BE2C (cell line): ENCODE measurements around the gene CFAP46.

Source experiments
- DNase-seq: peaks from one replicate; pipeline ENCODE4 v3.0.0-alpha.2; 2020
- H3K27me3 ChIP-seq: fragments of 250-450 bp; sonication (Bioruptor Pico); 2 replicates; pipeline ENCODE4 v1.5.1; 2020; ENCODE audit warnings: mild to moderate bottlenecking
- H3K36me3 ChIP-seq: fragments of 250-450 bp; sonication (Bioruptor Pico); 2 replicates; pipeline ENCODE4 v1.5.1; 2020; ENCODE audit warnings: mild to moderate bottlenecking
- H3K4me1 ChIP-seq: fragments of 250-450 bp; sonication (Bioruptor Pico); 2 replicates; pipeline ENCODE4 v1.5.1; 2020
- H3K4me3 ChIP-seq: 2 replicates; pipeline ENCODE4 v1.5.1; 2011; ENCODE audit warnings: low read depth, low read length
- H3K9me3 ChIP-seq: fragments of 250-450 bp; sonication (Bioruptor Pico); 2 replicates; pipeline ENCODE4 v1.5.1; 2020
- CTCF ChIP-seq: IDR thresholded peaks from 2 replicates; pipeline ENCODE4 v1.5.1; 2012; ENCODE audit warnings: mild to moderate bottlenecking, low read depth, low read length

CFAP46 gene

DNA sequence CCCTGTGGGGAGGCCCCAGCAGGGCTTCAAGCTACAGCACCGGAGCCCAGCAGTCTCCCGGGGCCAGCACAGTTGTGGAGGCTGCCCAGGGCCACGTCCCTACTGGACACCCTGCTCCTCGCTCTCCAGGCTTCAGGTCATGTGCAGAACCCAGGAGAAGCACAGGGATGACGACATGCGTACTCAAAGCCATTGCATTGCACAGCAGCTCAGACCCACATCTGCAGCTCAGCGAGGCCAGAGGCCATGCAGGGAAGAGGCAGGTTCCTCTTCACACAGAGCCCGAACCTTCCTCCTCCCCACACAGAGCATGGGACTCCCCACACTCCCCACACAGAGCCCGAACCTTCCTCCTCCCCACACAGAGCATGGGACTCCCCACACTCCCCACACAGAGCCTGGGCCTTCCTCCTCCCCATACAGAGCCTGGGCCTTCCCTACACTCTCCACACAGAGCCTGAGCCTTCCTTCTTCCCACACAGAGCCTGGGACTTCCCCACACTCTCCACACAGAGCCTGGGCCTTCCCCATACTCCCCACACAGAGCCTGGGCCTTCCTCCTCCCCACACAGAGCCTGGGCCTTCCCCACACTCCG is 12.3 kb downstream of the CFAP46 start:
- H3K27me3 ChIP-seq = no peaks in the 10 kb centered on the region; the same call in 1 of the 2 replicates
- DNase-seq = no peak
- TF ChIP-seq CTCF = no peak
- no peaks in the 10 kb centered on the region for H3K36me3 ChIP-seq
- no peaks in the 10 kb centered on the region for H3K4me1 ChIP-seq
- no peak overlapping the region for H3K4me3 ChIP-seq
- H3K9me3 ChIP-seq = no peaks in the 10 kb centered on the region

DNA sequence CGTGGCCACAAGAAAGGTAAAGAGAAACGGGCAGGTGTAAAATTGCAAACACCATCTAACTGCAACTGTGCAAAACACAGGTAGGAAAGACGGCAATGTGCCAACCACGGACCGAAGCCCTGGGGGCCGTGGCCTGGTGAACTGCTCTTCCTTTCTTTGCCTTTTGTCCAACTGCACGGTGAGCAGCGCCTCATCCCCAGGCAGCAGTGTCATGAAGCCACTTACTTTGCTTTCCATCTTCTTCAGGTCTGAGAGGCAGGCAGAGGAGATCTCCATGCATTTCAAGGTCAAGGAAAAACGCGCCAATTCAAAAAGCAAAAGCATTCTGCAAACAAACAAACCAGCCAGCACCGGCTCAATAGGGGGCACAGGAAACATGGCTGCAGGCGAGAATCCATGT is 12.9 kb downstream of the CFAP46 start:
- TF ChIP-seq CTCF = no peak
- no peaks in the 10 kb centered on the region for H3K9me3 ChIP-seq
- H3K4me3 ChIP-seq = no peak overlapping the region
- H3K4me1 ChIP-seq = no peaks in the 10 kb centered on the region
- no peaks in the 10 kb centered on the region for H3K27me3 ChIP-seq
- H3K36me3 ChIP-seq = no peaks in the 10 kb centered on the region
- DNase-seq = no peak

GRCh38 chr10:132928261-132928660 is 14.1 kb downstream of the CFAP46 start:
- H3K36me3 ChIP-seq = no peaks in the 10 kb centered on the region
- H3K4me1 ChIP-seq = no peaks in the 10 kb centered on the region
- H3K4me3 ChIP-seq = no peak overlapping the region
- no peaks in the 10 kb centered on the region for H3K27me3 ChIP-seq
- no peak for TF ChIP-seq CTCF
- no peaks in the 10 kb centered on the region for H3K9me3 ChIP-seq
- no peak for DNase-seq

- Histone ChIP-seq H3K9me3 (no peaks in the 10 kb centered on the region), H3K4me3 (no peak overlapping the region), H3K4me1 (no peaks in the 10 kb centered on the region), H3K36me3 (no peaks in the 10 kb centered on the region), H3K27me3 (no peaks in the 10 kb centered on the region)
- no peak for DNase-seq
- no peak for TF ChIP-seq CTCF
Measured at GRCh38 chr10:132927824-132928223, 14.5 kb downstream of the CFAP46 start.

DNA sequence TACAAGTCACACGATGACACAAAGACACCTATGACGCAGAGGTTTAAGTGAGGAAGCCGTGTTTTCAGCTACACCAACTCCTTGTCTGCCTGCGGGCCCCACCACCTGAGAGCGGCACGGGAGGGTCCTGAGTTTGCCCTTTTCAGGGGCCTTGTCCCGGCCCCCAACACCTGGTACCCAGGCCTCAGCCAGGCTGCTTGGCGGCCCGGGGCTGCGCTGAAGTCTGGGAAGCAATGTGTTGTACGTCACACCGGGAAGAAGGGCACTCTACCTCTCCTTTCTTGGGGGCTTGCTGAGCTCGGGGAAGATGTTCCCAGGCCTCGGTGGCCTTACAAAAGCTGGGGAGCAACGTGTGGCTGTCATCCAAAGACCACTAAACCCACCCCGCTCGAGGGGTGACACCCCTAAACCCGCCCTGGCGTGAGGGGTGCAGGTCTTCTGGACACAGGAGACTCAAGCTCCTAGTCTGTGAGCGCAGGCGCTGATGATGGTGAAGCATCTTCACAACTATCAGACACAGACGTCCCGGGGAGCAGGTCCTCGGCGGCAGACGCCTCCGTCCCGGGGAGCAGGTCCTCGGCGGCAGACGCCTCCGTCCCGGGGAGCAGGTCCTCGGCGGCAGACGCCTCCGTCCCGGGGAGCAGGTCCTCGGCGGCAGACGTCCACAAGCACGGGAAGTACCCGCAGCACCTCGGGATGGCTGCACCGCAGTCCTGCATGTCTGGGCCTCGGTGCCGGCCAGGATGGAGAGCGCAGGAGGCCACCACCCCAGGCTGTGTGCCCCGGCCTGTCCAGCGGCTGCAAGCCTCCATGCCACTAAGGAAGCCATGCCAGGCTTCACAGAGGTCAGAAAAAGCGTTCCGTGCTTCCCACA is 15.4 kb downstream of the CFAP46 start:
- Histone ChIP-seq H3K9me3 (no peaks in the 10 kb centered on the region), H3K4me3 (no peak overlapping the region)
- TF ChIP-seq CTCF = no peak

DNA sequence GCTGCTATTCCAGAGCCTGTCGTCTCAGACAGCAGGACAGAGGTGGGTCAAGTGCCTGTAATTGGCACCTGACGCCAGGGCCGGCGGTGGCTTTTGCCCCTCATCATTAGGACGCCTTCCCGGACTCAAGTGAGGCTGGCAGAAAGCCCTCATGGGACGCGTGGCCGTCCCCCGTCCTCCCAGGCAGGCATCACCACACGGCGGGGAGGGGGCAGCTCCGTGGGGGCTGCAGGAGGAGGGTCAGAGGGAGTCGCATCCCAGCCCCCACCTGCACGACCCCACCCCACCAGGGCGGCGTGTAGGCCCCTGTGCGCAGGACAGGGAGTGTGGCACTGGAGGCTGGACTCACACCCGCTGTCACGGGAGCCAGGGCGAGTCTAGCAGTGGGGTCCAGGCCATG is 16.3 kb downstream of the CFAP46 start:
- TF ChIP-seq CTCF = no peak
- Histone ChIP-seq H3K9me3 (no peaks in the 10 kb centered on the region), H3K4me1 (no peaks in the 10 kb centered on the region), H3K27me3 (no peaks in the 10 kb centered on the region), H3K36me3 (no peaks in the 10 kb centered on the region), H3K4me3 (no peak overlapping the region)
- DNase-seq = no peak

More for the DNA sequence above, 15.4 kb downstream of the CFAP46 start:
- Histone ChIP-seq H3K4me1 (no peaks in the 10 kb centered on the region), H3K36me3 (no peaks in the 10 kb centered on the region), H3K27me3 (no peaks in the 10 kb centered on the region)
- no peak for DNase-seq
